ENCODE measurements around the gene PCK2.

GRCh38 chr14:24092505-24093206 is 1.5 kb upstream of the PCK2 start:
- TF ChIP-seq, protein P1, sequence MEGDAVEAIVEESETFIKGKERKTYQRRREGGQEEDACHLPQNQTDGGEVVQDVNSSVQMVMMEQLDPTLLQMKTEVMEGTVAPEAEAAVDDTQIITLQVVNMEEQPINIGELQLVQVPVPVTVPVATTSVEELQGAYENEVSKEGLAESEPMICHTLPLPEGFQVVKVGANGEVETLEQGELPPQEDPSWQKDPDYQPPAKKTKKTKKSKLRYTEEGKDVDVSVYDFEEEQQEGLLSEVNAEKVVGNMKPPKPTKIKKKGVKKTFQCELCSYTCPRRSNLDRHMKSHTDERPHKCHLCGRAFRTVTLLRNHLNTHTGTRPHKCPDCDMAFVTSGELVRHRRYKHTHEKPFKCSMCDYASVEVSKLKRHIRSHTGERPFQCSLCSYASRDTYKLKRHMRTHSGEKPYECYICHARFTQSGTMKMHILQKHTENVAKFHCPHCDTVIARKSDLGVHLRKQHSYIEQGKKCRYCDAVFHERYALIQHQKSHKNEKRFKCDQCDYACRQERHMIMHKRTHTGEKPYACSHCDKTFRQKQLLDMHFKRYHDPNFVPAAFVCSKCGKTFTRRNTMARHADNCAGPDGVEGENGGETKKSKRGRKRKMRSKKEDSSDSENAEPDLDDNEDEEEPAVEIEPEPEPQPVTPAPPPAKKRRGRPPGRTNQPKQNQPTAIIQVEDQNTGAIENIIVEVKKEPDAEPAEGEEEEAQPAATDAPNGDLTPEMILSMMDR (IDR thresholded peaks at IDR 0.05), result no peak
- TF ChIP-seq POLR2A (IDR thresholded peaks at IDR 0.05), result no peak

Data from lower leg skin (tissue), 3 donors.